ENCODE results near the gene UBE4B. TPM values are rescaled to one million over a fixed set of nuclear protein-coding genes. Genes with fewer than 3 reads are reported as not detected.

The UBE4B gene
- total and polyA plus RNA-seq, 9 of the 15 experiments (the other 6 are each of a cell fraction or from before 2014, with no cell fraction given), result 11.7 to 73.7 (median 40.1) TPM

- peaks cover 7% of the 10 kb centered on the region for H4K20me1 ChIP-seq (replicated peaks; ENCODE audit: control insufficient read depth, insufficient read depth, low read length)
- no peak overlapping the region for H3K9ac ChIP-seq (ENCODE audit: insufficient read depth in 1 of 2, low read depth in 2 of 2, low read length in 2 of 2)
- H3K36me3 ChIP-seq (ENCODE audit: control insufficient read depth, insufficient read depth, low read length), result peaks cover 32% of the 10 kb centered on the region
- 50% methylated on average over 5 of the region's 5 CpGs for WGBS (ENCODE audit: insufficient coverage, low coverage, missing lambda C conversion rate)
- peaks cover 0 to 15% of the 10 kb centered on the region in 2 experiments; a peak in 3 of 5 replicates for H3K4me1 ChIP-seq (replicated peaks in 1 of 2; ENCODE audit: control insufficient read depth in 2 of 2, insufficient read depth in 2 of 2, low read length in 2 of 2)
- TF ChIP-seq ZNF316 (IDR thresholded peaks at IDR 0.05) (peak; percentile 44; the same call in 1 of the 2 replicates), ASH1L (IDR thresholded peaks at IDR 0.05; ENCODE audit: borderline replicate concordance, low read depth, partially characterized antibody) (no peak)
- peaks cover 23% of the 10 kb centered on the region for H3K79me2 ChIP-seq (ENCODE audit: control insufficient read depth, insufficient read depth, low read length)
- no peak overlapping the region; the same call in 1 of the 2 replicates for H3K4me2 ChIP-seq (ENCODE audit: insufficient read depth, low read length)
- ATAC-seq, result no peak; the same call in 2 of the 3 replicates
- intact Hi-C loops (cut with micrococcal nuclease) (no loop called here), in situ Hi-C loops (cut with MboI) (no loop called here)
- no peaks in the 10 kb centered on the region for H3K27me3 ChIP-seq (ENCODE audit: control insufficient read depth in 2 of 2, insufficient read depth in 2 of 2, low read length in 2 of 2)
- no peak overlapping the region for H3K4me3 ChIP-seq
- H2AFZ ChIP-seq (ENCODE audit: low read depth, low read length), result no peak overlapping the region
- H3K9me1 ChIP-seq (ENCODE audit: control insufficient read depth, insufficient read depth, low read length), result no peaks in the 10 kb centered on the region
- H3K9me3 ChIP-seq (replicated peaks; ENCODE audit: control insufficient read depth, insufficient read depth, low read depth, low read length), result no peaks in the 10 kb centered on the region
- ChIA-PET CTCF (ENCODE audit: low intra/inter-chr PET ratio) (no interaction called here), POLR2A (no interaction called here)
- no peak for DNase-seq (ENCODE audit: extremely low read depth in 1 of 4, low spot score in 3 of 4)
- H3K27ac ChIP-seq (ENCODE audit: extremely low read depth, low read depth, low read length), result no peak overlapping the region
- no peak for FAIRE-seq
- BruUV-seq (replicated peaks), result no TSS peak
Observed at GRCh38 chr1:10074852-10075730, 42.3 kb downstream of the UBE4B start.

DNA sequence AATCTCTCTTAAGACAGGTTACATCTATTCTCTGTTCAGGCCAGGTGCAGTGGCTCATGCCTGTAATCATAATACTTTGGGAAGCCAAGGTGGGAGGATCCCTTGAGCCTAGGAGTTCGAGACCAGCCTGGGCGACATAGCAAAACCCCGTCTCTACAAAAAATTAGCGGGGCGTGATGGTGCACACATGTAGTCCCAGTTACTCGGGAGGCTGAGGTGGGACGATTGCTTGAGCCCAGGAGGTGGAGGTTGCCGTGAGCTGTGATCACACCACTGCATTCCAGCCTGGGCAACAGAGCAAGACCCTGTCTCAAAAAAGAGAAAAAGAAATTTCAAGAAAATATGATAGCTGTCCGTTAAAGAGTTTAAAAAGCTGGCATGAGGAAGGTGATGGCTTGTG, 43.0 kb downstream of the UBE4B start:
- no peaks in the 10 kb centered on the region for H3K27me3 ChIP-seq (ENCODE audit: control insufficient read depth in 2 of 2, insufficient read depth in 2 of 2, low read length in 2 of 2)
- DNase-seq (ENCODE audit: extremely low read depth in 1 of 4, low spot score in 3 of 4) (no peak), ATAC-seq (no peak), FAIRE-seq (no peak)
- peaks cover 36% of the 10 kb centered on the region for H3K36me3 ChIP-seq (ENCODE audit: control insufficient read depth, insufficient read depth, low read length)
- in situ Hi-C loops (cut with MboI), result no loop called here
- H3K27ac ChIP-seq (ENCODE audit: extremely low read depth, low read depth, low read length), result no peak overlapping the region
- peaks cover 23% of the 10 kb centered on the region for H3K79me2 ChIP-seq (ENCODE audit: control insufficient read depth, insufficient read depth, low read length)
- H3K4me3 ChIP-seq, result no peak overlapping the region
- 93% methylated on average over 9 of the region's 9 CpGs for WGBS (ENCODE audit: insufficient coverage, low coverage, missing lambda C conversion rate)
- H3K4me1 ChIP-seq (replicated peaks in 1 of 2; ENCODE audit: control insufficient read depth in 2 of 2, insufficient read depth in 2 of 2, low read length in 2 of 2), result peaks cover 0 to 15% of the 10 kb centered on the region in 2 experiments; a peak in 3 of 5 replicates
- BruUV-seq (replicated peaks), result no TSS peak
- CTCF ChIA-PET (ENCODE audit: low intra/inter-chr PET ratio), result no interaction called here
- no peaks in the 10 kb centered on the region for H3K9me1 ChIP-seq (ENCODE audit: control insufficient read depth, insufficient read depth, low read length)
- H2AFZ ChIP-seq (ENCODE audit: low read depth, low read length), result no peak overlapping the region
- intact Hi-C loops (cut with micrococcal nuclease), result no loop called here
- POLR2A ChIA-PET, result interaction anchor here (0.6 kb wide), 1 partner anchor 185 kb away, joined by 4 read pairs; no protein-coding TSS in a partner anchor
- H4K20me1 ChIP-seq (replicated peaks; ENCODE audit: control insufficient read depth, insufficient read depth, low read length), result peaks cover 7% of the 10 kb centered on the region
- H3K9me3 ChIP-seq (replicated peaks; ENCODE audit: control insufficient read depth, insufficient read depth, low read depth, low read length), result no peaks in the 10 kb centered on the region
- no peak overlapping the region for H3K4me2 ChIP-seq (ENCODE audit: insufficient read depth, low read length)
- H3K9ac ChIP-seq (ENCODE audit: insufficient read depth in 1 of 2, low read depth in 2 of 2, low read length in 2 of 2), result no peak overlapping the region
- no peak for TF ChIP-seq ZHX1 (conservative IDR thresholded peaks at IDR 0.05; ENCODE audit: low read length)
- no peak for TF ChIP-seq XRCC4 (IDR thresholded peaks at IDR 0.05; ENCODE audit: extremely low read depth, insufficient read depth, insufficient read length)
- no peak for TF ChIP-seq SRSF9 (IDR thresholded peaks at IDR 0.05; ENCODE audit: borderline replicate concordance, low read depth, low read length)
- TF ChIP-seq, protein P1, sequence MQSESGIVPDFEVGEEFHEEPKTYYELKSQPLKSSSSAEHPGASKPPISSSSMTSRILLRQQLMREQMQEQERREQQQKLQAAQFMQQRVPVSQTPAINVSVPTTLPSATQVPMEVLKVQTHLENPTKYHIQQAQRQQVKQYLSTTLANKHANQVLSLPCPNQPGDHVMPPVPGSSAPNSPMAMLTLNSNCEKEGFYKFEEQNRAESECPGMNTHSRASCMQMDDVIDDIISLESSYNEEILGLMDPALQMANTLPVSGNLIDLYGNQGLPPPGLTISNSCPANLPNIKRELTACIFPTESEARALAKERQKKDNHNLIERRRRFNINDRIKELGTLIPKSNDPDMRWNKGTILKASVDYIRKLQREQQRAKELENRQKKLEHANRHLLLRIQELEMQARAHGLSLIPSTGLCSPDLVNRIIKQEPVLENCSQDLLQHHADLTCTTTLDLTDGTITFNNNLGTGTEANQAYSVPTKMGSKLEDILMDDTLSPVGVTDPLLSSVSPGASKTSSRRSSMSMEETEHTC (IDR thresholded peaks at IDR 0.05), result no peak
- no peak for TF ChIP-seq ID3 (CRISPR knock-in tag; IDR thresholded peaks at IDR 0.05)
- no peak for TF ChIP-seq ID3 (tag; IDR thresholded peaks at IDR 0.05)
- TF ChIP-seq ZNF668 (CRISPR knock-in tag; IDR thresholded peaks at IDR 0.05), result no peak

Measured in K562 (cell line).